ENCODE data around the gene COL4A4. TPM values are rescaled to one million over a fixed set of nuclear protein-coding genes. Genes with fewer than 3 reads are reported as not detected.

The COL4A4 gene
- total RNA-seq, 1 donor from 2014 or later: 2.1 TPM

Other genes starting within 250 kb of the COL4A4 start
- 0.55 TPM for gene COL4A3, start 419 bp upstream of the COL4A4 start, total RNA-seq
- 27.6 TPM for gene MFF, start 161.0 kb upstream of the COL4A4 start, total RNA-seq
- gene TM4SF20, start 215.1 kb upstream of the COL4A4 start, total RNA-seq: not detected
- gene SCYGR1, start 223.7 kb upstream of the COL4A4 start, total RNA-seq: not detected

Data from left lobe of liver (tissue), 1 donor.